Activated T-cell treated with anti-CD3 and anti-CD28 coated beads for 1 hour (primary cell): Measurements from ENCODE around the gene DNPEP.
"Not testable (repeated sequence)": the region's sequence is repeated elsewhere in the genome, so short reads cannot be mapped to it uniquely, and the experiment has no call there.

Experiments used
- DNase-seq: peaks from one replicate; pipeline ENCODE4 v3.0.0-alpha.2; 2020; ENCODE audit warnings: low read depth

Gene DNPEP

GRCh38 chr2:219401606-219402005 lies 13.9 kb upstream of the DNPEP start:
- DNase-seq, result no peak

GRCh38 chr2:219400562-219400961 lies 12.8 kb upstream of the DNPEP start:
- no peak for DNase-seq

- DNase-seq, result no peak
Measured at GRCh38 chr2:219399716-219400478, 12.2 kb upstream of the DNPEP start.

- DNase-seq, result no peak
Measured at GRCh38 chr2:219398721-219399363, 11.1 kb upstream of the DNPEP start.

GRCh38 chr2:219396863-219397457 lies 9.2 kb upstream of the DNPEP start:
- no peak for DNase-seq

- DNase-seq, result no peak
Measured at GRCh38 chr2:219395609-219396008, 7.9 kb upstream of the DNPEP start.

GRCh38 chr2:219395056-219395455 lies 7.3 kb upstream of the DNPEP start:
- DNase-seq, result not testable (repeated sequence)

GRCh38 chr2:219392754-219393153 lies 5.0 kb upstream of the DNPEP start:
- DNase-seq, result no peak

- no peak for DNase-seq
Measured at GRCh38 chr2:219388907-219389156, 1.1 kb upstream of the DNPEP start.

- peak; percentile 99 for DNase-seq
Measured at GRCh38 chr2:219388121-219388906, 602 bp upstream of the DNPEP start.

GRCh38 chr2:219386532-219387280 lies 1.0 kb downstream of the DNPEP start:
- no peak for DNase-seq

- no peak for DNase-seq
Measured at GRCh38 chr2:219385958-219386520, 1.7 kb downstream of the DNPEP start.

- no peak for DNase-seq
Measured at GRCh38 chr2:219384859-219385258, 2.9 kb downstream of the DNPEP start.

GRCh38 chr2:219384083-219384713 lies 3.5 kb downstream of the DNPEP start:
- no peak for DNase-seq

GRCh38 chr2:219381448-219381847 lies 6.3 kb downstream of the DNPEP start:
- no peak for DNase-seq

GRCh38 chr2:219380926-219381325 lies 6.8 kb downstream of the DNPEP start:
- DNase-seq, result no peak

GRCh38 chr2:219378163-219378851 lies 9.4 kb downstream of the DNPEP start:
- no peak for DNase-seq

GRCh38 chr2:219369447-219369861 lies 18.3 kb downstream of the DNPEP start:
- DNase-seq, result no peak

- DNase-seq, result no peak
Measured at GRCh38 chr2:219368690-219369191, 19.0 kb downstream of the DNPEP start.

- DNase-seq, result no peak
Measured at GRCh38 chr2:219362524-219363164, 25.1 kb downstream of the DNPEP start.
